ENCODE measurements around the gene CFAP210.

DNA sequence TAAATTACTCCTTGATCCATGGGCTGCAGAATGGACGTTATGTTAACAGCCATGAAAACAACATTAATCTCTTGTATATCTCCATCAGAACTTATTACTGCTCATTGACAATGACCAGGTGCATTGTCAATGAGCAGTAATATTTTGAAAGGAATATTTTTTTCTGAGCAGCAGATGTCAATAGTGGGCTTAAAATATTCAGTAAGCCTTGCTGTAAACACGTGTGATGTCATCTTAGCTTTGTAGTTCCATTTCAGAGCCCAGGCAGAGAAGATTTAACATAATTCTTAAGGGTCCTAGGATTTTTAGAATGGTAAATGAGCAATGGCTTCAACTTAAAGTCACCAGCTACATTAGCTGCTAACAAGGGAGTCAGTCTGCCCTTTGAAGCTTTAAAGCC, 26.6 kb downstream of the CFAP210 start:
- TF ChIP-seq EZH2phosphoT487 (IDR thresholded peaks at IDR 0.05; ENCODE audit: low read length): no peak
- TF ChIP-seq, protein P1, sequence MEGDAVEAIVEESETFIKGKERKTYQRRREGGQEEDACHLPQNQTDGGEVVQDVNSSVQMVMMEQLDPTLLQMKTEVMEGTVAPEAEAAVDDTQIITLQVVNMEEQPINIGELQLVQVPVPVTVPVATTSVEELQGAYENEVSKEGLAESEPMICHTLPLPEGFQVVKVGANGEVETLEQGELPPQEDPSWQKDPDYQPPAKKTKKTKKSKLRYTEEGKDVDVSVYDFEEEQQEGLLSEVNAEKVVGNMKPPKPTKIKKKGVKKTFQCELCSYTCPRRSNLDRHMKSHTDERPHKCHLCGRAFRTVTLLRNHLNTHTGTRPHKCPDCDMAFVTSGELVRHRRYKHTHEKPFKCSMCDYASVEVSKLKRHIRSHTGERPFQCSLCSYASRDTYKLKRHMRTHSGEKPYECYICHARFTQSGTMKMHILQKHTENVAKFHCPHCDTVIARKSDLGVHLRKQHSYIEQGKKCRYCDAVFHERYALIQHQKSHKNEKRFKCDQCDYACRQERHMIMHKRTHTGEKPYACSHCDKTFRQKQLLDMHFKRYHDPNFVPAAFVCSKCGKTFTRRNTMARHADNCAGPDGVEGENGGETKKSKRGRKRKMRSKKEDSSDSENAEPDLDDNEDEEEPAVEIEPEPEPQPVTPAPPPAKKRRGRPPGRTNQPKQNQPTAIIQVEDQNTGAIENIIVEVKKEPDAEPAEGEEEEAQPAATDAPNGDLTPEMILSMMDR (IDR thresholded peaks at IDR 0.05; ENCODE audit: low read length): no peak
- no peak for TF ChIP-seq EZH2 (optimal IDR thresholded peaks at IDR 0.05; ENCODE audit: low read depth, low read length)

All from MM.1S (cell line).